Measurements from ENCODE around the gene PCIF1. TPM values are rescaled to one million over a fixed set of nuclear protein-coding genes. Genes with fewer than 3 reads are reported as not detected.

Gene PCIF1
- total and polyA plus RNA-seq, 9 of the 15 experiments (the other 6 are each of a cell fraction or from before 2014, with no cell fraction given), result 5.8 to 29.4 (median 11.3) TPM

DNA sequence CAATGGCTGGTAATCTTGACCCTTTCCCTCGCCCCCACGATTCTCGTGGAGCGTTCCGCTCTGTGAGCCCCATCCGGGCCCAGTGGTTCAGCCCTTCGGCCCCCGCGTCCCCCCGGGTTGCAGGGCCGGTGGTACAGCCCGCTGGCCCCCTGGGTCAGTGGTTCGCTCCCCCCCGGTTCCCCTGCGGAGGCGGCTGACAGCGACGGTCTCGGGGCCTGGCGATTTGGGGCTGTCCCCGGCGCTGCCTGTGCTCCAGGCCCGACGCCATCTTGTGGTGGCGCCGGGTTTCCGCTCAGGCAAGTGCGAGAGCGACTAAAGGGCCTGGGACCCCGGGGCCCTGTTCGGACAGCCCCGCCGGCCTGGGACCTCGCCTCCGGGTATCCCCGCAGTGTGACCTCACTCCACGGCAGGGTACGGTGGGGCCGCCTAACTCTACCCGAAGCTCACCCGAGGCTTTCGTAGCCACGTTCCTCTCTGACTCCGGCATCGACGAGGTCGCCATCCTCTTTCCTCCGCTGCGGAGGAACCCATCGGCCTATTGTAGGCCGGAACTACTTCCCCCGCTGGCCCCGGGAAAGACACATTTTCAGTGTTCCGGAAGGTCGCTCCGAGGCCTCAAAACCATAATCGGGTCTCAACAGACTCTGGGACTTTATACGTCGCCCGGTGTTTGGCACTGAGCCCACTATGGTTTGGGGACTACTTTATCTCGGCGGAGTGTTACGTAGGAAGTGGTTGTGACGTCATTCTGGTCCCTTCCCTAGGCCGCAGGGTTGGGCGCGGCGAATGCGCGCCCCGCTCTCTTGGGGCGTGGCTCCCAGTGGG lies 37.4 kb downstream of the PCIF1 start, which contains the start of gene ZNF335 (continued):
- TF ChIP-seq, protein P1, sequence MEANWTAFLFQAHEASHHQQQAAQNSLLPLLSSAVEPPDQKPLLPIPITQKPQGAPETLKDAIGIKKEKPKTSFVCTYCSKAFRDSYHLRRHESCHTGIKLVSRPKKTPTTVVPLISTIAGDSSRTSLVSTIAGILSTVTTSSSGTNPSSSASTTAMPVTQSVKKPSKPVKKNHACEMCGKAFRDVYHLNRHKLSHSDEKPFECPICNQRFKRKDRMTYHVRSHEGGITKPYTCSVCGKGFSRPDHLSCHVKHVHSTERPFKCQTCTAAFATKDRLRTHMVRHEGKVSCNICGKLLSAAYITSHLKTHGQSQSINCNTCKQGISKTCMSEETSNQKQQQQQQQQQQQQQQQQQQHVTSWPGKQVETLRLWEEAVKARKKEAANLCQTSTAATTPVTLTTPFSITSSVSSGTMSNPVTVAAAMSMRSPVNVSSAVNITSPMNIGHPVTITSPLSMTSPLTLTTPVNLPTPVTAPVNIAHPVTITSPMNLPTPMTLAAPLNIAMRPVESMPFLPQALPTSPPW (CRISPR knock-in tag; IDR thresholded peaks at IDR 0.05), result peak; percentile 97
- peak; percentile 38; the same call in 1 of the 2 replicates for TF ChIP-seq ZNF707 (CRISPR knock-in tag; conservative IDR thresholded peaks at IDR 0.05)
- no peak for TF ChIP-seq CEBPB (tag; IDR thresholded peaks at IDR 0.05)
- no peak for TF ChIP-seq RHOXF2B (CRISPR knock-in tag; conservative IDR thresholded peaks at IDR 0.05)
- no peak for TF ChIP-seq ZNF174 (CRISPR knock-in tag; IDR thresholded peaks at IDR 0.05)
- 0 out of 2 replicates have a peak, but pooled peaks have one; percentile 39 for TF ChIP-seq ZNF224 (CRISPR knock-in tag; IDR thresholded peaks at IDR 0.05)
- TF ChIP-seq ZNF175 (CRISPR knock-in tag; IDR thresholded peaks at IDR 0.05; ENCODE audit: low read depth), result no peak; the same call in none of the 2 replicates
- TF ChIP-seq, protein P2, sequence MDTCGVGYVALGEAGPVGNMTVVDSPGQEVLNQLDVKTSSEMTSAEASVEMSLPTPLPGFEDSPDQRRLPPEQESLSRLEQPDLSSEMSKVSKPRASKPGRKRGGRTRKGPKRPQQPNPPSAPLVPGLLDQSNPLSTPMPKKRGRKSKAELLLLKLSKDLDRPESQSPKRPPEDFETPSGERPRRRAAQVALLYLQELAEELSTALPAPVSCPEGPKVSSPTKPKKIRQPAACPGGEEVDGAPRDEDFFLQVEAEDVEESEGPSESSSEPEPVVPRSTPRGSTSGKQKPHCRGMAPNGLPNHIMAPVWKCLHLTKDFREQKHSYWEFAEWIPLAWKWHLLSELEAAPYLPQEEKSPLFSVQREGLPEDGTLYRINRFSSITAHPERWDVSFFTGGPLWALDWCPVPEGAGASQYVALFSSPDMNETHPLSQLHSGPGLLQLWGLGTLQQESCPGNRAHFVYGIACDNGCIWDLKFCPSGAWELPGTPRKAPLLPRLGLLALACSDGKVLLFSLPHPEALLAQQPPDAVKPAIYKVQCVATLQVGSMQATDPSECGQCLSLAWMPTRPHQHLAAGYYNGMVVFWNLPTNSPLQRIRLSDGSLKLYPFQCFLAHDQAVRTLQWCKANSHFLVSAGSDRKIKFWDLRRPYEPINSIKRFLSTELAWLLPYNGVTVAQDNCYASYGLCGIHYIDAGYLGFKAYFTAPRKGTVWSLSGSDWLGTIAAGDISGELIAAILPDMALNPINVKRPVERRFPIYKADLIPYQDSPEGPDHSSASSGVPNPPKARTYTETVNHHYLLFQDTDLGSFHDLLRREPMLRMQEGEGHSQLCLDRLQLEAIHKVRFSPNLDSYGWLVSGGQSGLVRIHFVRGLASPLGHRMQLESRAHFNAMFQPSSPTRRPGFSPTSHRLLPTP (IDR thresholded peaks at IDR 0.05; ENCODE audit: borderline replicate concordance, extremely low read depth, insufficient read length), result no peak
- TF ChIP-seq, protein P3, sequence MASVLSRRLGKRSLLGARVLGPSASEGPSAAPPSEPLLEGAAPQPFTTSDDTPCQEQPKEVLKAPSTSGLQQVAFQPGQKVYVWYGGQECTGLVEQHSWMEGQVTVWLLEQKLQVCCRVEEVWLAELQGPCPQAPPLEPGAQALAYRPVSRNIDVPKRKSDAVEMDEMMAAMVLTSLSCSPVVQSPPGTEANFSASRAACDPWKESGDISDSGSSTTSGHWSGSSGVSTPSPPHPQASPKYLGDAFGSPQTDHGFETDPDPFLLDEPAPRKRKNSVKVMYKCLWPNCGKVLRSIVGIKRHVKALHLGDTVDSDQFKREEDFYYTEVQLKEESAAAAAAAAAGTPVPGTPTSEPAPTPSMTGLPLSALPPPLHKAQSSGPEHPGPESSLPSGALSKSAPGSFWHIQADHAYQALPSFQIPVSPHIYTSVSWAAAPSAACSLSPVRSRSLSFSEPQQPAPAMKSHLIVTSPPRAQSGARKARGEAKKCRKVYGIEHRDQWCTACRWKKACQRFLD (CRISPR knock-in tag; IDR thresholded peaks at IDR 0.05), result peak; percentile 52; the same call in 1 of the 2 replicates

All from K562 (cell line).